T1000 (cell line): ENCODE measurements around the gene GDF10.

ENCODE experiments used
- DNase-seq: peaks from one replicate; lab custom pipeline; 2025; ENCODE audit warnings: mixed read lengths; lab: John Stamatoyannopoulos, UW

GDF10 gene

GRCh38 chr10:47269294-47269693, 30.7 kb upstream of the GDF10 start:
- no peak for DNase-seq

GRCh38 chr10:47276071-47276470, 23.9 kb upstream of the GDF10 start:
- no peak for DNase-seq

- DNase-seq = no peak
These were observed 23.2 kb upstream of the GDF10 start for GRCh38 chr10:47276576-47277351.

- no peak for DNase-seq
These were observed 22.4 kb upstream of the GDF10 start for GRCh38 chr10:47277352-47278151.

GRCh38 chr10:47278152-47278473, 21.9 kb upstream of the GDF10 start:
- DNase-seq = no peak

- DNase-seq = no peak
These were observed 21.3 kb upstream of the GDF10 start for GRCh38 chr10:47278720-47279119.

GRCh38 chr10:47279276-47279675, 20.7 kb upstream of the GDF10 start:
- no peak for DNase-seq

GRCh38 chr10:47282005-47282656, 17.9 kb upstream of the GDF10 start:
- DNase-seq = no peak

- no peak for DNase-seq
These were observed 17.4 kb upstream of the GDF10 start for GRCh38 chr10:47282657-47283018.

- DNase-seq = no peak
These were observed 16.8 kb upstream of the GDF10 start for GRCh38 chr10:47283101-47283630.

GRCh38 chr10:47283848-47284247, 16.1 kb upstream of the GDF10 start:
- no peak for DNase-seq

- no peak for DNase-seq
These were observed 14.4 kb upstream of the GDF10 start for GRCh38 chr10:47285381-47286115.

GRCh38 chr10:47286116-47286505, 13.9 kb upstream of the GDF10 start:
- DNase-seq = no peak

- no peak for DNase-seq
These were observed 13.2 kb upstream of the GDF10 start for GRCh38 chr10:47286591-47287315.

GRCh38 chr10:47287365-47287802, 12.6 kb upstream of the GDF10 start:
- DNase-seq = no peak

GRCh38 chr10:47287805-47288204, 12.2 kb upstream of the GDF10 start:
- DNase-seq = no peak

- DNase-seq = no peak
These were observed 11.8 kb upstream of the GDF10 start for GRCh38 chr10:47288236-47288635.

- DNase-seq = no peak
These were observed 11.0 kb upstream of the GDF10 start for GRCh38 chr10:47288916-47289495.

GRCh38 chr10:47289921-47290320, 10.1 kb upstream of the GDF10 start:
- DNase-seq = no peak

- no peak for DNase-seq
These were observed 9.7 kb upstream of the GDF10 start for GRCh38 chr10:47290338-47290737.

- DNase-seq = no peak
These were observed 8.3 kb upstream of the GDF10 start for GRCh38 chr10:47291682-47292081.
